Caco-2 (cell line): ENCODE measurements around the gene LILRB1. TPM values are rescaled to one million over a fixed set of nuclear protein-coding genes. Genes with fewer than 3 reads are reported as not detected.

ENCODE experiments used
- BruUV-seq: library from RNA; stranded (reverse); fragments of 400-500 nt; replicated peaks from 2 replicates; lab custom pipeline; 2021; lab: Mats Ljungman, UMichigan
- CTCF ChIA-PET: fragments of 300-600 bp; sonication (Branson Sonifier 250); formaldehyde crosslinking; loops from one replicate; lab custom pipeline; 2022; ENCODE audit warnings: antibody characterized with exemption; lab: Charles Lee
- POLR2A ChIA-PET: fragments of 300-600 bp; sonication (Branson Sonifier 250); formaldehyde crosslinking; loops from one replicate; lab custom pipeline; 2022; ENCODE audit warnings: antibody characterized with exemption; lab: Charles Lee
- DNase-seq, 2 experiments: peaks; one replicate each; pipeline versions ENCODE4 v3.0.0 to v3.0.0-alpha.2; 2020 to 2022
- H3K27me3 ChIP-seq: replicated peaks from 2 replicates; pipeline ENCODE4 v1.6.0; 2011; ENCODE audit warnings: low read length; ENCODE audit not compliant: control insufficient read depth, insufficient read depth
- H3K36me3 ChIP-seq: 2 replicates; pipeline ENCODE4 v1.5.1; 2011; ENCODE audit warnings: low read length; ENCODE audit not compliant: control insufficient read depth, insufficient read depth
- H3K4me1 ChIP-seq: fragments of 250-450 bp; sonication (Bioruptor Pico); 2 replicates; pipeline ENCODE4 v1.5.1; 2020; ENCODE audit warnings: mild to moderate bottlenecking
- H3K4me3 ChIP-seq: 2 replicates; pipeline ENCODE4 v1.5.1; 2011; ENCODE audit warnings: low read depth, mild to moderate bottlenecking, control low read depth, low read length
- H3K9me3 ChIP-seq: fragments of 250-450 bp; sonication (Bioruptor Pico); 2 replicates; pipeline ENCODE4 v1.5.1; 2020; ENCODE audit warnings: mild to moderate bottlenecking, moderate library complexity
- H3K27ac Mint-ChIP-seq: one replicate; pipeline ENCODE4 v1.8.0; 2022; ENCODE audit warnings: mixed read lengths; ENCODE audit not compliant: unreplicated experiment
- H3K27me3 Mint-ChIP-seq: one replicate; pipeline ENCODE4 v1.8.0; 2022; ENCODE audit warnings: mixed read lengths; ENCODE audit not compliant: insufficient read depth, unreplicated experiment
- H3K36me3 Mint-ChIP-seq: one replicate; pipeline ENCODE4 v1.8.0; 2022; ENCODE audit warnings: mild to moderate bottlenecking, mixed read lengths; ENCODE audit not compliant: insufficient read depth, unreplicated experiment
- H3K4me1 Mint-ChIP-seq: one replicate; pipeline ENCODE4 v1.8.0; 2022; ENCODE audit warnings: low read depth, mixed read lengths; ENCODE audit not compliant: unreplicated experiment
- H3K4me3 Mint-ChIP-seq: one replicate; pipeline ENCODE4 v1.8.0; 2022; ENCODE audit warnings: mild to moderate bottlenecking, moderate library complexity, mixed read lengths; ENCODE audit not compliant: unreplicated experiment
- H3K9me3 Mint-ChIP-seq: one replicate; pipeline ENCODE4 v1.8.0; 2022; ENCODE audit warnings: mixed read lengths; ENCODE audit not compliant: unreplicated experiment
- CTCF ChIP-seq, 2 experiments: fragments of 200-600 bp in 1 of 2; IDR thresholded peaks; 1 replicate in 1 of 2; 2 replicates in 1 of 2; pipeline versions ENCODE4 v1.5.1 to v1.8.0; 2011 to 2022; ENCODE audit warnings: antibody characterized with exemption in 1 of 2, control low read depth in 1 of 2, inconsistent platforms in 1 of 2, low read depth in 1 of 2, low read length in 1 of 2, mild to moderate bottlenecking in 1 of 2, moderate library complexity in 1 of 2; ENCODE audit not compliant: insufficient read depth in 1 of 2, severe bottlenecking in 1 of 2, unreplicated experiment in 1 of 2
- intact Hi-C: fragments of 100-400 bp; cut with micrococcal nuclease; formaldehyde crosslinking; loops from one replicate; pipeline ENCODE4 v1.10.0; 2022; ENCODE audit not compliant: unreplicated experiment
- total RNA-seq: library from RNA; stranded (reverse); gene quantifications from 2 replicates; pipeline ENCODE4 v1.2.3, GENCODE V29; 2022

The LILRB1 gene
- total RNA-seq, 1 experiment from 2014 or later: not detected

DNA sequence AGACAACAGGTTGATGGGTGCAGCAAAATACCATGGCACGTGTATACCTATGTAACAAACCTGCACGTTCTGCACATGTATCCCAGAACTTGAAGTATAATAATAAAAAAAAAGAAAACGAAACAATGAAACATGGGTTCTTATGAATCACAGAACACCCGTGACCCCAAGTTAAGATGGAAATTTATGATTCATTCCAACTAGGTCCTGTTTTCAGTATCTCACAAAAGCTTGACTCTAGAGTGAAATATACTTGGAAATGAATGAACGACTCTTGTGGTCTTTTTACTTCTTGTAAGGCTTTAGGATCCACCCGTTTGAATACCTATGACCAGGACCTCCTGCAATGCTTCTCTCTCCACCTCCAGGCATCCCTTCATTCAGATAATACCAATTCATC lies 29.0 kb downstream of the LILRB1 start:
- no peaks in the 10 kb centered on the region for H3K9me3 ChIP-seq
- intact Hi-C loops: loop anchor here (10.0 kb wide), 1 partner anchor 266 kb away; no protein-coding TSS in a partner anchor
- no peaks in the 10 kb centered on the region for H3K36me3 Mint-ChIP-seq
- no peak overlapping the region for H3K4me3 Mint-ChIP-seq
- TF ChIP-seq CTCF (IDR thresholded peaks at IDR 0.05; ENCODE audit: insufficient read depth in 1 of 2, low read depth in 1 of 2, low read length in 1 of 2, severe bottlenecking in 1 of 2, unreplicated experiment in 1 of 2): no peak
- no peak overlapping the region for H3K4me3 ChIP-seq
- CTCF ChIA-PET: no interaction called here
- H3K27me3 Mint-ChIP-seq: peaks cover 12% of the 10 kb centered on the region
- POLR2A ChIA-PET: no interaction called here
- H3K36me3 ChIP-seq: no peaks in the 10 kb centered on the region
- H3K4me1 Mint-ChIP-seq: no peaks in the 10 kb centered on the region
- no peak overlapping the region for H3K27ac Mint-ChIP-seq
- H3K9me3 Mint-ChIP-seq: no peaks in the 10 kb centered on the region
- no peak for DNase-seq
- no peaks in the 10 kb centered on the region for H3K4me1 ChIP-seq
- H3K27me3 ChIP-seq: no peaks in the 10 kb centered on the region
- BruUV-seq: no TSS peak

DNA sequence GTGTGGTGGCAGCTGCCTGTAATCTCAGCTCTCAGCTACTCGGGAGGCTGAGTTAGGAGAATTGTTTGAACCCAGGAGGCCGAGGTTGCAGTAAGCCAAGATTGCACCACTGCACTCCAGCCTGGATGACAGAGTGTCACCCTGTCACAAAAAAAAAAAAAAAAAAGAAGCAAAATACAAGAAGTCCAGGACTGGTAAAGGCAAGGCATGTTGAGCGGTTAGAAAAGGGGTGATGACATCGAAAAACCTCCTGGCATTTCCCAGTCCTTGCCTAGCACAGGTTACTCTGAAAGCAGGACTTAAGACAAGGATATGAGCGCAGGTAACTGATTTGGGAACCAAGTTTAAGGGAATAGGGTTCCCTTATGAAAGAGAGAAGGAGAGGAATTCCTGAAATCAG lies 30.0 kb downstream of the LILRB1 start:
- no peak for DNase-seq
- Histone ChIP-seq H3K27me3 (no peaks in the 10 kb centered on the region), H3K4me3 (no peak overlapping the region), H3K4me1 (no peaks in the 10 kb centered on the region), H3K36me3 (no peaks in the 10 kb centered on the region), H3K9me3 (no peaks in the 10 kb centered on the region)
- Mint-ChIP-seq H3K27me3 (peaks cover 8% of the 10 kb centered on the region), H3K4me1 (no peaks in the 10 kb centered on the region), H3K9me3 (no peaks in the 10 kb centered on the region), H3K36me3 (no peaks in the 10 kb centered on the region), H3K27ac (no peak overlapping the region), H3K4me3 (no peak overlapping the region)
- BruUV-seq: no TSS peak
- no peak for TF ChIP-seq CTCF (IDR thresholded peaks at IDR 0.05; ENCODE audit: insufficient read depth in 1 of 2, low read depth in 1 of 2, low read length in 1 of 2, severe bottlenecking in 1 of 2, unreplicated experiment in 1 of 2)
- ChIA-PET CTCF (no interaction called here), POLR2A (no interaction called here)
- intact Hi-C loops: no loop called here

DNA sequence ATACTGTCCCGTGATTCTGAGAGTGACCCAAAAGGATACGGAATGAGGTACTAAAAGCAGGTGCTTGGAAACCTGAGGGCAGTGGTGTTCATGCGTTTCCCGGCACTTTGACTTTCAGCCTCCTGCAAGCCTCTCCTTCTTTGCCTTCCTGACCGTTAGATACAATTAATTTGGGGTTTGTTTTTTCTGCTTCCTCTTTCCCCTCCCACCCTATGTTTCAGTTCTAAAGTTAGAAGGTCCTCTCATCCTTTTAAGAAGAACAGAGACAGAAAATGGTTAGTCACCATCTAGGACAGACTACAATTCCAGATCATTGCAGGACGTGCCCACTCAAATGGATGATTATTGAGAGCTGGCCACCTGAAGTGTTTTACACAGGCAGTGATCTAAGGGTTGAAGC lies 30.7 kb downstream of the LILRB1 start:
- H3K27me3 Mint-ChIP-seq: peaks cover 8% of the 10 kb centered on the region
- H3K9me3 ChIP-seq: no peaks in the 10 kb centered on the region
- no peaks in the 10 kb centered on the region for H3K4me1 Mint-ChIP-seq
- BruUV-seq: no TSS peak
- POLR2A ChIA-PET: no interaction called here
- no peak for TF ChIP-seq CTCF (IDR thresholded peaks at IDR 0.05; ENCODE audit: insufficient read depth in 1 of 2, low read depth in 1 of 2, low read length in 1 of 2, severe bottlenecking in 1 of 2, unreplicated experiment in 1 of 2)
- no peaks in the 10 kb centered on the region for H3K4me1 ChIP-seq
- intact Hi-C loops: no loop called here
- H3K27ac Mint-ChIP-seq: no peak overlapping the region
- H3K27me3 ChIP-seq: no peaks in the 10 kb centered on the region; the same call in 1 of the 2 replicates
- H3K9me3 Mint-ChIP-seq: no peaks in the 10 kb centered on the region
- H3K4me3 ChIP-seq: no peak overlapping the region
- no peaks in the 10 kb centered on the region for H3K36me3 ChIP-seq
- no peaks in the 10 kb centered on the region for H3K36me3 Mint-ChIP-seq
- CTCF ChIA-PET: no interaction called here
- H3K4me3 Mint-ChIP-seq: no peak overlapping the region
- DNase-seq: no peak
